HG03196 (cell line): Measurements from ENCODE around the gene COL5A2.

Source experiments
- ATAC-seq: cut with Tn5 transposase; IDR thresholded peaks from one replicate; pipeline ENCODE4 v1.9.1; 2021; ENCODE audit not compliant: unreplicated experiment

Gene COL5A2

GRCh38 chr2:189181706-189182105, 2.1 kb upstream of the COL5A2 start:
- ATAC-seq = no peak

DNA sequence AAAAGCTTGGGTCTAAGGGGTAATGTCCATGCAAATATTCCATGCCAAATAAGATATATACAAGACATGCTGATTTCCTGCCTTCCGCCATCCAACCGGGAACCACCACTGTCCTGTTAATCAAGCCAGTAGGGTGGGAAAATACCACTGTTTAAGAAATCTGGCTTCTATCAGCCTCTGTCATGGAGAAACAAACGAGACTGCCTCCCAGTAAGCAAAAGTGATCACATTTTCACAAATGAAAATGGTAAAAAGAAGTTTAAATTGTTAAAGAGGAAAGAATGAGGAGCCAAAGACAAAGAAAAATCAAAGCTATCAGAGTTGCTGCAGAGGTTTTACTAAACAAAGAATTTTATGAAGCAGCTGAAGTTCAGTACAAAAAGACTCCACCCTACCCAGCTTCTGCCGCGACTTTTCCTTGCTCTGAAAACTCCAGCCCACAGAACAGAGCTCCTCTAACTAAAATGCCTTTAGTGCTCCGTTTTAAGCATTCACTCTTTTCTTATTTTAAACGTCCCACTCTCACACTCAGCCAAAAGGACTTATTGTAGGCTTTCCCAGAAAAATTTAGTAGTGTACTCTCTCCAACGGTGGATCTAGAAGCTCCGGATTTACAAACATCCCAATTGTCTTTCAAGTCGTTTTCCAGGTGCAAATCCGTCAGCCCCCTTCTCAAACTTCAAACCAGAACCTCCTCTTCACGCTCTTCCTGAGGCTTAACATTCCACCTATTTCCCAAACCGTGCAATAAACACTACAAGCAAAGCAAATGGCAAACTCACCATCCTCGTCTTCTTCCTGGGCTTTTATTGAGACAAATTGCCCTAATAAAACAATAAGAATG, 613 bp downstream of the COL5A2 start:
- ATAC-seq = no peak

DNA sequence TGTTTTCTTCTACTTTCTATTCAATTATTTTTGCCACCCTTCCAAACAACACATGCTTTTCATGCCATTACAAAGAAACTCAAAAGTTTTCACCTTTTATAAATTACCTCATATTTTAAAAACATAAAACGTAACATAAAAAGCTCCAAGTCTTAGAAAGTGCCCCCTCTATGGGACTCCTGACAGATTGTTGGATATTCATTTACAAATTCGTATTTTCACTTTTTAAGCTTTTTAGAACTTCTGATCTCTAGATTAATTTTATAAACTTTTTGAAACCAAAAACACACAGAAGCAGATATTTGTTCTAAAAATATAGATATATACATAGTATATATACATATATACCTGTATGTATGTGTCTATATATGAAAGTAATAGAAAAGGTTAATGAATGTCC, 1.5 kb downstream of the COL5A2 start:
- ATAC-seq = no peak

GRCh38 chr2:189177251-189177840, 2.2 kb downstream of the COL5A2 start:
- ATAC-seq = no peak

DNA sequence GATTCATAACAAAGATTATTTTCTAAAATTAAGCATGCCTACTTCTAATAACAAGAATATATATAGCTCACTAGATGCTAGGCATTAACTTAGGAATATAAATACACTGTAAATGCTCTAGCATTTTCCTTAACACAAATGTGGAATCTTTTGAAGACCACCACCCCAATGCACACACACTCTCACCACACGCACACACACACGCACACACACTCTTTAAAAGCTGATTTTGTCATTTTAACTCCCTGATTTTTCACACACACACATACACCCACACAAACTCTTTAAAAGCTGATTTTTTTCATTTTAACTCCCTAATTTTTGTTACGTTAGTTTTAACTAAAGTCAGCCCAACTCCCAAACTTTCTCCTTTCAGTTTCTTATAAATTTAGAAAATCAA, 3.0 kb downstream of the COL5A2 start:
- ATAC-seq = no peak

DNA sequence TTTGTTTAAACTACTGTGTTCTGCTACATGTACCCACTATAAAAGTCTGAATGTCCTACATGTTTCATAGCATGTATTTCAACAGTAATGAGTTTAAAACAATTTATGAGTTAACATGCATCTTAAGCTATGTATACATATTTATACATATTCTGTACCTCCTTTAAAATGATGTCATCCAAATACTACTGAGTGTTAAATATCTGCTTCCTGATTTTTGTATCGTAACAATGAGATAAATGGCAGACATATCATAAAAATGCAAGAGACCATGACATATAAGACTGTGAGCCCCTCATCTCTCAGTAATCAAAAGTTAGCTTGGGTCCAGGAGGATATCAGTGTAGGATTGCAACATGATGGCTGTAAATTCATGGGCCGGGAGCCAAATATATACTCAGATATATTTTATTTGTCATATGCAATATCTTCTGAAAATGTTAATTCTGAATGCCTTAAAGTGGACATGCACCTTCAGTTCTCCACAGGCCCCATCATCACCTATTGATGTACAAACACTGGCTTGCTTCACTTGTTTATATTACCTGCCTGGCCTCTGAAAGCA, 3.6 kb downstream of the COL5A2 start:
- no peak for ATAC-seq

DNA sequence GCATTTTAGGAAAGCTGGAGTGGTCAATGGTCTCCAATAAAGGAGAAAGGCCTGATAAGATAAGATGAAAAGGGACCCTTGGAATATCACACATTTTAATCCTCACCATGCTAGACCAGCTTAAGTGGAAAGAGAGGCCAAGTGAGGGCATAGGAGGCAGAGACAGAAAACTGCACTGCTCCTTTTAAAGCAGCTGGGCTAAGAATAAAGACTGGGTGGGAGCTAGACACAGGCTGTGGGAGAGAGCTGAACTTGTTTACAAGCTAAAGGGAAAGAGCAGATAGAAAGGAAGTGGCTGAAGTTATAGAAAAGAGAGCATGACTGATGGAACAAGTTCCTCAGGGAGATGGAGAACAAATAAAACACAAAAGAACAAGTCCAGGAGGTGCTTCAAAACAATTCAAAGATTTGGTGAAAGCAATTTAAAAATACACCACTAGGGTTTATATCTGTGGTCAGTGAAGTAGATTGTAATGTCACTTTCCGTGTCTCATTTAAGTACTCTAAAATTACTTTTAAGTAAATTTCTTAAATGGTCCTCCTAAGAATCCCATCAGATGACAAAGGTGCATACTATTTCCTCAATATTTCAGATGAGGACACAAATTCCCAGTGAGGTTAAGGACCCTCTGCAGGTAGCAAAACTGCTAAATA, 7.5 kb downstream of the COL5A2 start:
- ATAC-seq = no peak

DNA sequence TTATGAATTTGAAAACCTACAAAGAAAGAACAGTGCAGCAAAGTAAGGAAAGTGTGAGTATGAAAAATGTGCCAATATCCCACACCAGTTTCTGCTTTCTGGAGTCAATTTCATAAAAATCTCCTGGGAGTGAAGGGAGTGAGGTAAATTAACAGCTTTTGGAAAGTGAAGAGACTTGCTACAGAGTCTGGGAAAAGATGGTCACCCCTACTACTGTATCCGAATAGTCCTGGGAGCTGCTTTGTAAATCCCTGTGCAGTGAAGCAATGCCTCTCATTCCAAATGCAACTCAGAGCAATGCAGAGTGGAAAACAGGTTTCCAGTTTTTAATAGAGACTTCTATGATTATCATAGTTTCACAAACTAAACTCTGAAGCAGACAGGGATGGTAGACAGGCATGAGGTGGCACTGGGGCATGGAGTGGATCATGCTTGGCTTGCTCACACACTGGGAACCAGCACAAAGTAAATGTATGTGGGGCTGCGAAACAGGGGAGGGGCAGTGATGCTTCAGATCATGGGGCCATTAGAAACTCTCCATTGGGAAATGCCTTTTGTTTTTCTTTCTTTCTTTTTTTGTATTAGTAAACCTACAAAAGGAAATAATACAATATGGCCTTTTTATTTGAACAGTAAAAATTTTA, 10.6 kb downstream of the COL5A2 start:
- ATAC-seq = no peak

GRCh38 chr2:189165656-189166380, 13.7 kb downstream of the COL5A2 start:
- ATAC-seq = no peak

DNA sequence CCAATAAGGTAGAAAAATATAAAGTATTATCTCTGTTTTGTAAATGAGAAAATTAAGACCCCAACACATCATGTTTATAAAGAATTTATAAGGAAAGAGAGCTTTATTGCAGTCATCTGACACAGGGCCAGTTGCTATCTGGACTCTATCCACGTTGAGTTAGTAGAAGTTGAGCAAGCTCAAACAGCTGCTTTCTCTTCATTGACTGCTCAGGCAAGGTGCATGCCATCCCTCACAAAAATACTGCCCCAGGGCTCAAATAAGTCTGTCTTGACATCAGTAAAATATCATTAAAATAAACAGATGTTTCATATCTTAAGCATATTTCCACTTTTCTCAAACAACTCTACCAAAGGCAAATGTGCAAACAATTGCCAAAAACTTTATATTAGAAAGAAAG, 14.8 kb downstream of the COL5A2 start:
- ATAC-seq = no peak

- ATAC-seq = no peak
These were observed 15.7 kb downstream of the COL5A2 start for GRCh38 chr2:189163889-189164288.

DNA sequence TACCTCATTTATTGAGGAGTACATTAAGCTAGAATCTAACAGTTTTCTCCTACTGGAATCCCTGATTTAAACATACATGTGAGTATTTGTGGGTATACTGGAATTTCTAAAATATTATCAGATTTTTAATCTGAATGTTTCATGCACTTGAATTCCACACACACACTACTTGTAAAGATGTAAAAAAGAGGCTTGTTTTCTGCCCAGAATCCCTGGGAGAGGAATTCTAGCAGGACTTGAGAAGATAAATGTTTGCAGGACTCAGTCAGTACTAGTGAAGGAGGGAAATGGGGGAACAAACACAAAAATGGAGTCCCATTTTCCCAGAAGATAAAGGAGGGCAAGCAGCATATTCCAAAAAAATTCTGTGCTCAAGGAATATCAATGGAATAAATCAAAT, 17.0 kb downstream of the COL5A2 start:
- no peak for ATAC-seq

GRCh38 chr2:189161894-189162293, 17.7 kb downstream of the COL5A2 start:
- ATAC-seq = no peak

DNA sequence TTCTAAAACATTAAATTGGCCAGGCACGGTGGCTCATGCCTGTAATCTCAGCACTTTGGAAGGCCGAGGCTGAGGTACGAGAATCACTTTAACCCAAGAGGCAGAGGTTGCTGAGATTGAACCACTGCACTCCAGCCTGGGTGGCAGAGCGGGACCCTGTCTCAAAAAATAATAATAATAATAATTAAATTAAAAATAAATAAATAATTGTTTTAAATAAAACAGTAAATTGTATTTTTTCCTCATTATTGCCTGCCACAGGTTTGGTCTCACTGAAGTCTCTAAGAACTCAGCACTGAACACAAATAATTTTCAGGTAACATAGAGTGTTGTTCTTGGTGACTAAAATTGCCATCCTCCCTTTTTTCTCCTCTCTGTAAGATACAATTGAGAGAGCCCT, 19.8 kb downstream of the COL5A2 start:
- no peak for ATAC-seq

GRCh38 chr2:189159273-189159672, 20.3 kb downstream of the COL5A2 start:
- no peak for ATAC-seq

DNA sequence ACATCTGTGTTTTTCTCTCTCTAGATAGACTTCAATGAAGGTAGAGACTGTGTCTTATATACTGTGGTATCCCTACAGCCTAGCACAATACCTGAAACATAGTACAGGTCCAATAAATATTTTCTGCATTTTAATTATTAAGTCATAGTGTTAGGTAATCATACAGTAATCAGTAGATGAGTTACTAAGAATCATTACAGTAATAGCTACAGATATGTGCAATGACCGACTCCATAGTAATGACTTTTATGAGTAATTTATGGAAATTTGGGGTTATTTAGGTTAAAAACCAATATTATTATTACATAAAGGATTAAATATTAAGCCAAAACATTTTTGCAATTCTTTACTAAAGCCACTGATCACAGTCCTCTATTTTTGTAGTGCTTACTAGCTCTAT, 21.6 kb downstream of the COL5A2 start:
- no peak for ATAC-seq

- no peak for ATAC-seq
These were observed 22.1 kb downstream of the COL5A2 start for GRCh38 chr2:189157456-189157855.

DNA sequence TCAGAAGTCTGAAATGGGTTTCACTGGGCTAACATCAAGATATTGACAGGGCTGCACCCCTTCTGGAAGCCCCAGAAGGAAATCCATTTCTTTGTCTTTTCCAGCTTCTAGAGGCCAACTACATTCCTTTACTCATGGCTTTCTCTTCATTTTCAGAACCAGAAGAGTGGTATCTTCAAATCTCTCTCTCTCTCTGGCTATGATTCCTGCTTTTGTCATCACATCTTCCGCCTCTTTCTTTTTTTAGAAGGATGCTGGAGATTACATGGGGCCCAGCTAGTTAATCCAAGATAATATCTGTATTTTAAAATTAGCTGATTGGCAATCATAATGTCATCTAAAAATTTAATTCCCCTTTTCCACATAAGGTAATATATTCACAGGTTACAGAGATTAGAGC, 23.8 kb downstream of the COL5A2 start:
- no peak for ATAC-seq

DNA sequence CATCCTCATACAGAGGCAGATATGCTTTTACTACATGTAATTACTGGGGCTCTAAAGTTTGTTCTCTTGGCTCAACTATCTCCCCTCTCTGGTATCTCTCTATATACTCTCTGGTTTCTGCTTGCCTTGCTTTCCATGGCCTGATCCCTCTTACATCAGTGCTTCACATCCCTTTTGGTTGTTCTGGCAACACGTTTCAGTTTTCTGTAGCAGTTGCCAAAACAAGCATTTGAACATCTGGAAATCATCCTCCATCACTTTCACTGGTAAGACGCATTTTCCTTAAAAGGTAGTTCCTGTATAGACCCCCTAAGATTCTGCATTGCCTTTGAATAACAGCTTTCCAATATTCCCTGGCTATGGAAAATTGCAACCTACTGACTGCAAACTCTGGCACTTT, 25.9 kb downstream of the COL5A2 start:
- no peak for ATAC-seq

GRCh38 chr2:189152483-189152882, 27.1 kb downstream of the COL5A2 start:
- no peak for ATAC-seq

GRCh38 chr2:189151906-189152305, 27.7 kb downstream of the COL5A2 start:
- no peak for ATAC-seq
